ENCODE results near the gene UGT1A8. TPM values are rescaled to one million over a fixed set of nuclear protein-coding genes. Genes with fewer than 3 reads are reported as not detected.

Gene UGT1A8
- total RNA-seq, 1 experiment from 2014 or later: not detected

DNA sequence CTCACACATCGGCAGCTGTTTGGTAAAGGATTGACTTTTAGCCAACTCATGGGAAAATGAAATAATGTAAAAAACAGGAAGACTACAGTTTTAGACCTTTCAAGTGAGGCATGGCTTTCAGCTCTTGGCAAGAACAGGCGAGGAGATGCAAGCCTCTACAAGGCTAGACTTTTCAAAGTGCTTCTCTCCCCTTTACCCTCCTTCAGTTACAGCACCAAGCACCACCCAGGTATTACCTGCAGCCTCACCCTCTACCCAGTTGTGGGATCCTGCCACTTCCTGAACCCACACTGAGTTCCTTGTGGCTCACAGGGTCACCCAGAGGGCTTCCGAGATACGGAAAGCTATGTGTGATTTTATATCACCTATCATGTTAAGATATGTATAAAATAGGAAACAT lies 33.5 kb downstream of the UGT1A8 start:
- Histone ChIP-seq H3K4me1 (ENCODE audit: control insufficient read depth in 1 of 2, insufficient read depth in 2 of 2, low read length in 2 of 2) (no peaks in the 10 kb centered on the region), H3K9me2 (ENCODE audit: insufficient read depth) (no peaks in the 10 kb centered on the region), H3K4me2 (ENCODE audit: low read length) (no peak overlapping the region), H3K79me2 (ENCODE audit: insufficient read depth, low read length) (no peaks in the 10 kb centered on the region), H3K27ac (ENCODE audit: low read depth, low read length) (no peak overlapping the region), H3K27me3 (ENCODE audit: insufficient read depth, low read length) (no peaks in the 10 kb centered on the region), H3K9me3 (ENCODE audit: control insufficient read depth in 1 of 2, insufficient read depth in 1 of 2, low read depth in 1 of 2, low read length in 2 of 2) (no peaks in the 10 kb centered on the region; a peak in 1 of 4 replicates), H3K36me3 (ENCODE audit: control insufficient read depth in 1 of 2, insufficient read depth in 2 of 2, low read length in 2 of 2) (no peaks in the 10 kb centered on the region), H3K4me3 (replicated peaks in 1 of 2; ENCODE audit: low read depth in 1 of 2, low read length in 2 of 2) (no peak overlapping the region), H4K20me1 (ENCODE audit: insufficient read depth) (no peaks in the 10 kb centered on the region), H2AFZ (ENCODE audit: low read depth, low read length, poor library complexity, severe bottlenecking) (no peak overlapping the region), H3K9ac (ENCODE audit: low read length) (no peak overlapping the region)
- intact Hi-C loops (cut with micrococcal nuclease): no loop called here
- CTCF ChIA-PET: no interaction called here
- ATAC-seq: no peak
- POLR2A ChIA-PET: no interaction called here
- no TSS peak for BruUV-seq (replicated peaks)
- DNase-seq (ENCODE audit: low read depth, low spot score): no peak
- RAD21 ChIA-PET (ENCODE audit: low non-redundant PET in 1 of 2, low total read pairs in 2 of 2, uncharacterized antibody in 2 of 2, unreplicated experiment in 2 of 2): no interaction called here
- TF ChIP-seq EGR1 (IDR thresholded peaks at IDR 0.05; ENCODE audit: low read depth) (no peak), YY1 (IDR thresholded peaks at IDR 0.05; ENCODE audit: extremely low read depth, insufficient replicate concordance, low read depth, low read length) (no peak), SRF (IDR thresholded peaks at IDR 0.05; ENCODE audit: low read depth) (no peak), SP1 (IDR thresholded peaks at IDR 0.05; ENCODE audit: low read depth) (no peak), ZNF274 (IDR thresholded peaks at IDR 0.05; ENCODE audit: low read depth, low read length) (no peak), SIN3A (IDR thresholded peaks at IDR 0.05; ENCODE audit: low read depth) (no peak), CBX3 (IDR thresholded peaks at IDR 0.05; ENCODE audit: low read depth) (no peak)

DNA sequence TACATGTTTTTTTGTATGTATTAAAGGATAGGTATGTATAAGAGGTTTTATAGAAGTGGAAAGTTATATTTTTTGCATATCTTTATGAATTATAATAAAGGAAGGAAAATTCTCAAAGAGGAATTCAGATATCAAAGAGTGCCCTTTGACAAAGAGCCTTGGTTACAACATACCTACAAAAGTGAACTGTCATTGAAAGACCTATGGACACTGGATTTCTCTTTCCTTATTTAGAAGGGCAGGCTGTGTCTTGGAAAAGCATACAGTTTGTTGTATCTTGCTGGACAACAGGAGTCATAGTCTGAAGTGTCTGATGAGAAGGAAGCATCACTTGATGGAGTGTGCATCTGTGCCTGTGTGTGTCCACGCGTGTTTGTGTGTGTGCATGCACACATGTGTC lies 34.0 kb downstream of the UGT1A8 start:
- no peaks in the 10 kb centered on the region; a peak in 1 of 4 replicates for H3K9me3 ChIP-seq (ENCODE audit: control insufficient read depth in 1 of 2, insufficient read depth in 1 of 2, low read depth in 1 of 2, low read length in 2 of 2)
- H3K4me3 ChIP-seq (replicated peaks in 1 of 2; ENCODE audit: low read depth in 1 of 2, low read length in 2 of 2): no peak overlapping the region
- no peaks in the 10 kb centered on the region for H4K20me1 ChIP-seq (ENCODE audit: insufficient read depth)
- DNase-seq (ENCODE audit: low read depth, low spot score) (no peak), ATAC-seq (no peak)
- H3K9ac ChIP-seq (ENCODE audit: low read length): no peak overlapping the region
- no peak overlapping the region for H2AFZ ChIP-seq (ENCODE audit: low read depth, low read length, poor library complexity, severe bottlenecking)
- no peaks in the 10 kb centered on the region for H3K4me1 ChIP-seq (ENCODE audit: control insufficient read depth in 1 of 2, insufficient read depth in 2 of 2, low read length in 2 of 2)
- H3K27ac ChIP-seq (ENCODE audit: low read depth, low read length): no peak overlapping the region
- no peaks in the 10 kb centered on the region for H3K79me2 ChIP-seq (ENCODE audit: insufficient read depth, low read length)
- no peaks in the 10 kb centered on the region for H3K36me3 ChIP-seq (ENCODE audit: control insufficient read depth in 1 of 2, insufficient read depth in 2 of 2, low read length in 2 of 2)
- intact Hi-C loops (cut with micrococcal nuclease): no loop called here
- no TSS peak for BruUV-seq (replicated peaks)
- CTCF ChIA-PET: no interaction called here
- H3K4me2 ChIP-seq (ENCODE audit: low read length): no peak overlapping the region
- H3K27me3 ChIP-seq (ENCODE audit: insufficient read depth, low read length): no peaks in the 10 kb centered on the region
- RAD21 ChIA-PET (ENCODE audit: low non-redundant PET in 1 of 2, low total read pairs in 2 of 2, uncharacterized antibody in 2 of 2, unreplicated experiment in 2 of 2): no interaction called here
- POLR2A ChIA-PET: no interaction called here
- TF ChIP-seq CBX3 (IDR thresholded peaks at IDR 0.05; ENCODE audit: low read depth) (no peak), FOSL1 (IDR thresholded peaks at IDR 0.05; ENCODE audit: low read depth) (no peak), YY1 (IDR thresholded peaks at IDR 0.05; ENCODE audit: extremely low read depth, insufficient replicate concordance, low read depth, low read length) (no peak), ZFX (IDR thresholded peaks at IDR 0.05) (no peak), POLR2A (IDR thresholded peaks at IDR 0.05; ENCODE audit: borderline replicate concordance, extremely low read depth, insufficient read depth, insufficient read length) (no peak), SIN3A (IDR thresholded peaks at IDR 0.05; ENCODE audit: low read depth) (no peak), SP1 (IDR thresholded peaks at IDR 0.05; ENCODE audit: low read depth) (no peak), CEBPB (IDR thresholded peaks at IDR 0.05; ENCODE audit: low read depth) (no peak), EZH2 (IDR thresholded peaks at IDR 0.05) (no peak), POLR2AphosphoS5 (IDR thresholded peaks at IDR 0.05; ENCODE audit: low read depth, low read length) (no peak), TCF7L2 (IDR thresholded peaks at IDR 0.05; ENCODE audit: borderline replicate concordance, extremely low read depth, insufficient read depth, insufficient read length) (no peak), EZH2phosphoT487 (IDR thresholded peaks at IDR 0.05; ENCODE audit: borderline replicate concordance) (no peak), ELF1 (IDR thresholded peaks at IDR 0.05; ENCODE audit: borderline replicate concordance, low read depth) (no peak), JUND (IDR thresholded peaks at IDR 0.05) (no peak)
- TF ChIP-seq, protein P1, sequence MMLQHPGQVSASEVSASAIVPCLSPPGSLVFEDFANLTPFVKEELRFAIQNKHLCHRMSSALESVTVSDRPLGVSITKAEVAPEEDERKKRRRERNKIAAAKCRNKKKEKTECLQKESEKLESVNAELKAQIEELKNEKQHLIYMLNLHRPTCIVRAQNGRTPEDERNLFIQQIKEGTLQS (IDR thresholded peaks at IDR 0.05): no peak
- TF ChIP-seq, protein P2, sequence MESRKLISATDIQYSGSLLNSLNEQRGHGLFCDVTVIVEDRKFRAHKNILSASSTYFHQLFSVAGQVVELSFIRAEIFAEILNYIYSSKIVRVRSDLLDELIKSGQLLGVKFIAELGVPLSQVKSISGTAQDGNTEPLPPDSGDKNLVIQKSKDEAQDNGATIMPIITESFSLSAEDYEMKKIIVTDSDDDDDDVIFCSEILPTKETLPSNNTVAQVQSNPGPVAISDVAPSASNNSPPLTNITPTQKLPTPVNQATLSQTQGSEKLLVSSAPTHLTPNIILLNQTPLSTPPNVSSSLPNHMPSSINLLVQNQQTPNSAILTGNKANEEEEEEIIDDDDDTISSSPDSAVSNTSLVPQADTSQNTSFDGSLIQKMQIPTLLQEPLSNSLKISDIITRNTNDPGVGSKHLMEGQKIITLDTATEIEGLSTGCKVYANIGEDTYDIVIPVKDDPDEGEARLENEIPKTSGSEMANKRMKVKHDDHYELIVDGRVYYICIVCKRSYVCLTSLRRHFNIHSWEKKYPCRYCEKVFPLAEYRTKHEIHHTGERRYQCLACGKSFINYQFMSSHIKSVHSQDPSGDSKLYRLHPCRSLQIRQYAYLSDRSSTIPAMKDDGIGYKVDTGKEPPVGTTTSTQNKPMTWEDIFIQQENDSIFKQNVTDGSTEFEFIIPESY (IDR thresholded peaks at IDR 0.05; ENCODE audit: extremely low read depth, insufficient replicate concordance, low read length): no peak
- no peaks in the 10 kb centered on the region for H3K9me2 ChIP-seq (ENCODE audit: insufficient read depth)
